Mesothelial cell of epicardium (in vitro differentiated cells): ENCODE results near the gene NBEA. TPM values are rescaled to one million over a fixed set of nuclear protein-coding genes. Genes with fewer than 3 reads are reported as not detected.
"Not testable (repeated sequence)": the region's sequence is repeated elsewhere in the genome, so short reads cannot be mapped to it uniquely, and the experiment has no call there.

Experiments
- DNase-seq, 2 experiments: peaks; one replicate each; pipeline ENCODE4 v3.0.0; 2021; ENCODE audit warnings: low spot score in 2 of 2; ENCODE audit not compliant: unreplicated experiment in 2 of 2
- H3K27ac Mint-ChIP-seq: 2 replicates; pipeline ENCODE4 v1.8.0; 2021; ENCODE audit warnings: mixed read lengths
- H3K27me3 Mint-ChIP-seq: 2 replicates; pipeline ENCODE4 v1.8.0; 2021; ENCODE audit warnings: low read depth, mixed read lengths
- H3K36me3 Mint-ChIP-seq: 2 replicates; pipeline ENCODE4 v1.8.0; 2021; ENCODE audit warnings: mixed read lengths
- H3K4me1 Mint-ChIP-seq: 2 replicates; pipeline ENCODE4 v1.8.0; 2021; ENCODE audit warnings: mixed read lengths
- H3K4me3 Mint-ChIP-seq: 2 replicates; pipeline ENCODE4 v1.8.0; 2021; ENCODE audit warnings: mild to moderate bottlenecking, moderate library complexity, mixed read lengths
- H3K9me3 Mint-ChIP-seq: 2 replicates; pipeline ENCODE4 v1.8.0; 2021; ENCODE audit warnings: mixed read lengths
- total RNA-seq: library from RNA; stranded (reverse); gene quantifications from 3 replicates; pipeline ENCODE4 v1.2.1, GENCODE V29; 2021
- TF ChIP-seq, protein P1 (sequence below): fragments of 200-600 bp; sonication (generic); IDR thresholded peaks from one replicate; pipeline ENCODE4 v1.5.0; 2021; ENCODE audit warnings: antibody characterized with exemption; ENCODE audit not compliant: unreplicated experiment

NBEA gene
- total RNA-seq, 1 donor from 2014 or later, result 32.8 TPM

DNA sequence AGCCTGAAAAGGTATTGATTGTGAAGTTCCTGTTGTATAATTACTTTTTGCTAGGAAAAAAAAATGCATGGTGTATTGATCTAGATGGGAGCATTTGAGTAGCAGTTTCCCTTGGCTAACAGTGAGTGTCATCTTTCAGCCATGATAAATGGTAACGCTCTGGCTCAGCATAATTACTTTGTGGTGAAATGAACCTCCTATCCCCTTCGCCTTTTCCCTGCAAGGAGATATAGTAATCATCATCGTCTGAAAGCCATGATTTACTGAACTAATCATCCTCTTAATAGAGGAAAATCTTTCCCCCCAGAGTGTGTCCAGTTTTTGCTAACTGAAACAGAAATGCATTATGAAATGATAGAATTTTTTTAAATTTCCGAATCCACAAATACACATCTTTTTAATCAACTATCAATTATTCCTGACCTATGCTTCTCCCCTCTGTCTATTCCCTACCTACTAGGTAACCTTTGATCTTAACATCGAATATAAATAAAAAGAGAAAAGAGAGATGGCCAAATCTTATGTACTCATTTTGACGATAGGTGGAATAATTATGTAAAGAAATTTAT lies 445.7 kb downstream of the NBEA start:
- Mint-ChIP-seq H3K27me3 (no peaks in the 10 kb centered on the region), H3K27ac (no peak overlapping the region), H3K4me3 (no peak overlapping the region), H3K4me1 (peaks cover 16% of the 10 kb centered on the region), H3K36me3 (no peaks in the 10 kb centered on the region), H3K9me3 (peaks cover 4% of the 10 kb centered on the region)
- TF ChIP-seq, protein P1, sequence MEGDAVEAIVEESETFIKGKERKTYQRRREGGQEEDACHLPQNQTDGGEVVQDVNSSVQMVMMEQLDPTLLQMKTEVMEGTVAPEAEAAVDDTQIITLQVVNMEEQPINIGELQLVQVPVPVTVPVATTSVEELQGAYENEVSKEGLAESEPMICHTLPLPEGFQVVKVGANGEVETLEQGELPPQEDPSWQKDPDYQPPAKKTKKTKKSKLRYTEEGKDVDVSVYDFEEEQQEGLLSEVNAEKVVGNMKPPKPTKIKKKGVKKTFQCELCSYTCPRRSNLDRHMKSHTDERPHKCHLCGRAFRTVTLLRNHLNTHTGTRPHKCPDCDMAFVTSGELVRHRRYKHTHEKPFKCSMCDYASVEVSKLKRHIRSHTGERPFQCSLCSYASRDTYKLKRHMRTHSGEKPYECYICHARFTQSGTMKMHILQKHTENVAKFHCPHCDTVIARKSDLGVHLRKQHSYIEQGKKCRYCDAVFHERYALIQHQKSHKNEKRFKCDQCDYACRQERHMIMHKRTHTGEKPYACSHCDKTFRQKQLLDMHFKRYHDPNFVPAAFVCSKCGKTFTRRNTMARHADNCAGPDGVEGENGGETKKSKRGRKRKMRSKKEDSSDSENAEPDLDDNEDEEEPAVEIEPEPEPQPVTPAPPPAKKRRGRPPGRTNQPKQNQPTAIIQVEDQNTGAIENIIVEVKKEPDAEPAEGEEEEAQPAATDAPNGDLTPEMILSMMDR, result no peak
- DNase-seq, result no peak

DNA sequence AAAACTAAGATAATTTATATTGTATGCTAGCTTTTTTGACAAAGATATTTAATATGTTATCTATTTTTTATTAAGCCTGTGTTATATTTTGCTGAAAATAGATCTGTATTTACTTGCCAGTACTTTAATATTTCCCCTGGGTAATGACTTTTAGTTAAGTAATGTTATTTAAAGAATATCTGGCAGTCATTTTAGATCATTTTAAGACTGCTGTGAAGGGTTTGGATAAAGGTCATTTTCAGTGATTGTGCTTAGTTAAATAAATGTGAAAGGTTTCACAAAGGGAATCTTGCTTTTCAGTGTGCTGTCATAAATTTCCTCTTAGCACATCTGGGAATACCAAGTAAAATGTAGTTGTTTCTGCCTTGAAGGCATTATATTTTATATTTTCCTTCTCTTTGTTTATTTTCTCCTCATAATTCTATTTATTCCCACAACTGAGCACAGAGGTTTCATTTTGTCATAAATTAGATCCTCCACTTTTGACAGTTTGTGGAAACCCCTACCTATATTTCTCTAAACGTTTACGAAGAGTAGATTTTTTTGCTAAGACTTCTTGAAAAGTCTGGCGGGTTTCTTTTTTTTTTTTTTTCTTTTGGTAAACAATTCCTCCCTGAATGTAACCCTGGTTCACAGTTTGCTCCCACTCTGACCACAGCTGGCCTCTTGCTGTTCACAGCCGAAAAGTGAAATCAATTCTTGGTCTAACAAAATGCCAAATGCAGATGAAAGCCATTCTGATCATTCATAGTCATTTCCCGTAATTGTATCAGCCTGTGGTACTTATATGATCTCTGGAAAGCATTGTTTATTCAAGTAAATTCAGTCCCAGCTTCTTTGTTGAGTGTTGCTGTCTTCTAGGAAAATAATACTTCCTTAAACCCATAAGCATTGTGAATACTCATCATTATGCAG lies 446.6 kb downstream of the NBEA start:
- DNase-seq, result no peak
- Mint-ChIP-seq H3K27ac (peak overlapping the region; percentile 47), H3K27me3 (no peaks in the 10 kb centered on the region), H3K4me1 (peaks cover 17% of the 10 kb centered on the region), H3K9me3 (peaks cover 4% of the 10 kb centered on the region), H3K4me3 (no peak overlapping the region), H3K36me3 (no peaks in the 10 kb centered on the region)
- TF ChIP-seq, protein P1, result no peak

GRCh38 chr13:35389535-35389934 lies 447.5 kb downstream of the NBEA start:
- Mint-ChIP-seq H3K9me3 (peaks cover 4% of the 10 kb centered on the region), H3K4me3 (no peak overlapping the region), H3K4me1 (peaks cover 23% of the 10 kb centered on the region), H3K36me3 (no peaks in the 10 kb centered on the region), H3K27me3 (no peaks in the 10 kb centered on the region), H3K27ac (no peak overlapping the region)
- DNase-seq, result no peak
- TF ChIP-seq, protein P1, result no peak

DNA sequence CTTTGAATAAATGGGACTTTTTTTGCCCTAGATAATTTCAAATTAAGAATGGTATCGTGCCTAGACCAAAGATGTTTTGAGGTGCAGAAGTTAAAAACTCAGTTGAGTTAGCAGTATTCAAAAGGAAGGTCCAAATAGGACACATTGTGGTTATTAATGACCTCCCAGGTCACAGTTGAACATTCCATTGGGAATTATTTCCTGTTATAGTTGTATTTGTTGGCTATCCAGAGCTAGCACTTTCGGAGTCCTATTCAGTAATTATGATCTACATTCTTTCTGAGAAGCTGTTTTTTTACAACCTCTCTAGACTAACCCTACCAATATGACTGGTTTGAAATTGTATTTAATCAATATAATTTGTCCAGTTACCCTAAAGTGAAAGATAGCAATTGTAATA lies 450.7 kb downstream of the NBEA start:
- no peaks in the 10 kb centered on the region for H3K27me3 Mint-ChIP-seq
- H3K9me3 Mint-ChIP-seq, result peaks cover 9% of the 10 kb centered on the region
- TF ChIP-seq, protein P1, result no peak
- H3K4me1 Mint-ChIP-seq, result peaks cover 21% of the 10 kb centered on the region
- no peak overlapping the region for H3K27ac Mint-ChIP-seq
- peaks cover 2% of the 10 kb centered on the region for H3K36me3 Mint-ChIP-seq
- DNase-seq, result no peak
- no peak overlapping the region for H3K4me3 Mint-ChIP-seq

DNA sequence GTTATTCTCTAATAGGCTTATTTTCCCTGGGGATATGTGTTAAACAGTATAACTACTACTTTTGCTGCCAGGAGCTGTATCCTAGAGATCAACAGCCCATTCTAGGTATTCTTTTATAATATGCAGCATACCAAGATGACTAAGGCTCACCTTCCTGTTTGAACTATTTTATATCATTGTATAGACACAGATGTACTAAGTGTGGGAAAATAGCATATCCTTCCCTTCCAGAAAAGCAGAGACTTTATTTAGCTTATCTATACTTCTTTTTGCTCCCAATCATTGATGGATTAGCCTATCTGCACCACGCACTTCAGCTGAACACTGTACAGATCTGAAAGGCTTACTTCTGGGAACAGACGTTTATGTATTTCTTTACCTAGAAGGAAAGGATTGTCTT lies 451.8 kb downstream of the NBEA start:
- TF ChIP-seq, protein P1, result no peak
- H3K4me1 Mint-ChIP-seq, result peaks cover 15% of the 10 kb centered on the region
- DNase-seq, result no peak
- H3K4me3 Mint-ChIP-seq, result no peak overlapping the region
- no peaks in the 10 kb centered on the region for H3K27me3 Mint-ChIP-seq
- H3K36me3 Mint-ChIP-seq, result peaks cover 9% of the 10 kb centered on the region
- H3K27ac Mint-ChIP-seq, result no peak overlapping the region
- peaks cover 17% of the 10 kb centered on the region for H3K9me3 Mint-ChIP-seq

DNA sequence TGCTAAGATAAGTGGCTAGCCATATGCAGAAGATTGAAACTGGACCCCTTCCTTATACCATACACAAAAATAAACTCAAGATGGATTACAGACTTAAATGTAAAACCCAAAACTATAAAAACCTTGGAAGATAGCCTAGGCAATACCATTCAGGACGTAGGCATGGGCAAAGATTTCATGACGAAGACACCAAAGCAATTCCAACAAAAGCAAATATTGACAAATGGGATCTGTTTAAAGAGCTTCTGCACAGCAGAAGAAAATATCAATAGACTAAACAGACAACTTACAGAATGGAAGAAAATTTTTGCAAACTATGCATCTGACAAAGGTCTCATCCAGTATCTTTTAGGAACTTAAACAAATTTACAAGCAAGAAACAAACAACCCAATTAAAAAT lies 466.2 kb downstream of the NBEA start:
- not testable (repeated sequence) for H3K4me3 Mint-ChIP-seq, DNase-seq, H3K27me3 Mint-ChIP-seq, H3K27ac Mint-ChIP-seq, H3K4me1 Mint-ChIP-seq, H3K36me3 Mint-ChIP-seq
- peaks cover 11% of the 10 kb centered on the region for H3K9me3 Mint-ChIP-seq
